ENCODE measurements around the gene CXXC1.
A peak's percentile ranks its signal among the peaks of the same experiment; 100 is the strongest.
"Not testable (repeated sequence)": the region's sequence is repeated elsewhere in the genome, so short reads cannot be mapped to it uniquely, and the experiment has no call there.

The CXXC1 gene

DNA sequence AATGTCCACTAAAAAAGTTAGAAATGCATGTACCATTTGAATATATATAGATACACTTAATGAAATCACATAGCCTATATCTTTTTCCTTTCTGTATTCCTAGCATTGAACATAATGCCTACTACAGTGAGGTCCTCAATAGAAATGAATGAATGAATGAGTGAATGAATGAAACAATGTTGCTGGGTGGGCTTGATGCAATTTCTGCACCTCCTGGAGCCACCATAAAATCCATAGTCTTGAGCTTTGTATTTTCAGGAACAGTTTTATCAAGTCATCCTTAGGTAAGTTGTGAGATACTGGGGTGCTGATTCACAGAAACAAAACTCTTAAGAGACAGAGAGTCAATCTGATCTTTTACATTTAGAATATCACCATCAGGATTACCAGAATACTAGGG is 24.5 kb downstream of the CXXC1 start:
- DNase-seq (ENCODE audit: low read depth): no peak
- TF ChIP-seq, protein P1, sequence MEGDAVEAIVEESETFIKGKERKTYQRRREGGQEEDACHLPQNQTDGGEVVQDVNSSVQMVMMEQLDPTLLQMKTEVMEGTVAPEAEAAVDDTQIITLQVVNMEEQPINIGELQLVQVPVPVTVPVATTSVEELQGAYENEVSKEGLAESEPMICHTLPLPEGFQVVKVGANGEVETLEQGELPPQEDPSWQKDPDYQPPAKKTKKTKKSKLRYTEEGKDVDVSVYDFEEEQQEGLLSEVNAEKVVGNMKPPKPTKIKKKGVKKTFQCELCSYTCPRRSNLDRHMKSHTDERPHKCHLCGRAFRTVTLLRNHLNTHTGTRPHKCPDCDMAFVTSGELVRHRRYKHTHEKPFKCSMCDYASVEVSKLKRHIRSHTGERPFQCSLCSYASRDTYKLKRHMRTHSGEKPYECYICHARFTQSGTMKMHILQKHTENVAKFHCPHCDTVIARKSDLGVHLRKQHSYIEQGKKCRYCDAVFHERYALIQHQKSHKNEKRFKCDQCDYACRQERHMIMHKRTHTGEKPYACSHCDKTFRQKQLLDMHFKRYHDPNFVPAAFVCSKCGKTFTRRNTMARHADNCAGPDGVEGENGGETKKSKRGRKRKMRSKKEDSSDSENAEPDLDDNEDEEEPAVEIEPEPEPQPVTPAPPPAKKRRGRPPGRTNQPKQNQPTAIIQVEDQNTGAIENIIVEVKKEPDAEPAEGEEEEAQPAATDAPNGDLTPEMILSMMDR (conservative IDR thresholded peaks at IDR 0.05; ENCODE audit: control insufficient read depth, insufficient read depth, low read depth, low read length): no peak
- H3K4me3 ChIP-seq (ENCODE audit: control insufficient read depth, low read depth, low read length): no peak overlapping the region

DNA sequence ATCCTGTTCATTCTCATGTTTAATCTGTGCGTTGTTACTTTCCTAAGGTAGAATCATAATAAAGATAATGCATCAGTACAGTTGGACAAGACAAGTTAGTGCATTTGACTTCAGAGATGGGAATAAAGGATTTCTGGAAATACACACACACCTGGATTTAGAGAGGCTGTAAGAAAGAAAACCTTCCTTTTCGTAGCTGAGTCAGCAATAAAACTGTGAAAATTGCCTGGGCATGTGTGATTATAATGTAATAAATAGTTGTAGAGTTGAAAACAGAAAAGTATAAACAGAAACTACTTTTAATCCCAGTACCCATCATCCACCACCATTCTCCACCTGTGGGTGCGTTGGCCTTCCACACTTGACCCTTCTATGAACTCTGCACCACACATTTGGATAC is 36.6 kb downstream of the CXXC1 start:
- H3K4me3 ChIP-seq (ENCODE audit: control insufficient read depth, low read depth, low read length): no peak overlapping the region
- TF ChIP-seq, protein P1 (conservative IDR thresholded peaks at IDR 0.05; ENCODE audit: control insufficient read depth, insufficient read depth, low read depth, low read length): no peak
- DNase-seq (ENCODE audit: low read depth): no peak

DNA sequence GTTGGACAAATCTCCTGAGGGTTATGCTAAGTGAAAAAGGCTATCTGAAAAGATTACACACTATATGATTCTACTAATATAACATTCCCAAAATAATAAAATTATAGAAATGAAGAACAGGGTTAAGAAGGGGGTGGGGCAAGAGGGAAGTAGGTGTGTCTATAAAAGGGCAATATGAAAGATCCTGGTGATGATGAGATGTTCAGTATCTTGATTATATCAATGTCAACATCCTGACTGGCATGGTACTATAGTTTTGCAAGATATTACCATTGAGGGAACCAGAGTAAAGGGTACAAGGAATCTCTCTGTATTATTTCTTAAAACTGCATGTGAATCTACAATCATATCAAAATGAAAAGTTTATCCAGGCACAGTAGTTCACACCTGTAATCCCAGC is 37.9 kb downstream of the CXXC1 start:
- TF ChIP-seq, protein P1 (conservative IDR thresholded peaks at IDR 0.05; ENCODE audit: control insufficient read depth, insufficient read depth, low read depth, low read length): no peak
- no peak for DNase-seq (ENCODE audit: low read depth)
- H3K4me3 ChIP-seq (ENCODE audit: control insufficient read depth, low read depth, low read length): no peak overlapping the region

DNA sequence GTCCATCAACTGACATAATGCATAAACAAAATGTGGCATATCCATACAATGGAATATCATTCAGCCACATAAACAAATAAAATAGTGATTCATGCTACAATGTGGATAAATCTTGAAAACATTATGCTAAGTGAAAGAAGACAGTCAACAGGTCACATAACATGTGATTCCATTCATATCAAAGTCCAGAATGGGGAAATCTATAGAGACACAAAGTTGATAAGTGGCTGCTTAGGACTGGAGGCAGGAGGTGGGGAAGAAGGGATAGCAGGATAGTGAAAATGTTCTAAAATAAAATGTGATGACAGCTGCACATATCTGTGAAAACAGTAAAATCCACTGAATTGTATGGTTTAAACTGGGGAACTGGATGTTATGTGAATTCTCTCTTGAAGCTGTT is 39.9 kb downstream of the CXXC1 start:
- TF ChIP-seq, protein P1 (conservative IDR thresholded peaks at IDR 0.05; ENCODE audit: control insufficient read depth, insufficient read depth, low read depth, low read length): no peak
- no peak overlapping the region for H3K4me3 ChIP-seq (ENCODE audit: control insufficient read depth, low read depth, low read length)
- DNase-seq (ENCODE audit: low read depth): no peak

DNA sequence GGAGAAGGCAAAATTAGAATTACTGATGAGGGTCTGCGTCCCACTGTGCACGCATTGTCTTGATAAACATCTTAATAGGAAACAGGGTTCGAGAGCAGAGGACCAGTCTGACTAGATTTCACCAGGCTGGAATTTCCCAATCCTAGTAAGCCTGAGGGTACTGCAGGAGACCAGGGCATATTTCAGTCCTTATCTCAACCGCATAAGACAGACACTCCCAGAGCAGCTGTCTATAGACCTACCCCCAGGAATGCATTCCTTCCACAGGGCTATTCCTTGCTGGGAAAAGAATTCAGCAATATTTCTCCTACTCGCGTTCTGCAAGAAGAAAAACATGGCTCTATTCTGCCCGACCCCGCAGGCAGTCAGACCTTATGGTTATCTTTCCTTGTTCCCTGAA is 45.7 kb downstream of the CXXC1 start:
- H3K4me3 ChIP-seq (ENCODE audit: control insufficient read depth, low read depth, low read length); DNase-seq (ENCODE audit: low read depth): not testable (repeated sequence)

DNA sequence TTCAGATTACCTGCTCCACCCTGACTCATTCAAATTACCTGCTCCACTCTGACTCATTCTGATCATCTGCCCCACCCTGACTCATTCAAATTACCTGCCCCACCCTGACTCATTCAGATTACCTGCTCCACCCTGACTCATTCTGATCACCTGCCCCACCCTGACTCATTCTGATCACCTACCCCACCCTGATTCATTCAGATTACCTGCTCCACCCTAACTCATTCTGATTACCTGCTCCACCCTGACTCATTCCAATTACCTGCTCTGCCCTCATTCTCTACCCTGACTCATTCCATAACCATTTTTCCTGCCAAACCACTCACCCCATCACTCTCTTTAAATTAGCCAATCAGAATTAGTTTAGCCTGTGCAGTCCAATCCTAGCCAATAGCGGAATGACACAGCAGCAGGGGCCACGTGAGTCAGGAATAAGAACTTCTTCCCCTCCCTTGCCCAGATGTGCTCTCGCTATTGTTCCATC is 47.4 kb downstream of the CXXC1 start:
- DNase-seq (ENCODE audit: low read depth): peak; percentile 28
- TF ChIP-seq, protein P1 (conservative IDR thresholded peaks at IDR 0.05; ENCODE audit: control insufficient read depth, insufficient read depth, low read depth, low read length): no peak
- H3K4me3 ChIP-seq (ENCODE audit: control insufficient read depth, low read depth, low read length): no peak overlapping the region

DNA sequence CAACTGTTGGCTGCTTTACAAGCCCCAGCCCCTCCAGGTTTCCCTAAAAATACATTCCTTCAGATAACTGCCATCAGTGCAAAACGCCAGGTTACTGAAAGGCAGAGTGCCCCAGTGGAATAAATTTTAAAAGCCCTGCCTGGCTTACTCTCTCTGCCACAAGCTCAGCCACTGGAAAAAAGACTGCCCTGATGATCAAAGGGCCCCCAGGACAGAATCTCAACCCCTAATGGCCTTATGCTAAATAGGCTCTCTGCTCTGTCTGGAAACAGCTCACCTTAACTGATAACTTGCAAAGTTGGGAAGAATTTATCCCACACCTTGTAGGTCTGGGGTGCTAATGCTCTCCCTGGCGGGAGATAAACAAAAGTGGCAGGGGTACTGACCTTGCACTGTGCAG is 55.1 kb downstream of the CXXC1 start:
- H3K4me3 ChIP-seq (ENCODE audit: control insufficient read depth, low read depth, low read length): no peak overlapping the region
- no peak for DNase-seq (ENCODE audit: low read depth)
- TF ChIP-seq, protein P1 (conservative IDR thresholded peaks at IDR 0.05; ENCODE audit: control insufficient read depth, insufficient read depth, low read depth, low read length): no peak
